H9 (cell line): ENCODE measurements around the gene PGPEP1. TPM values are rescaled to one million over a fixed set of nuclear protein-coding genes. Genes with fewer than 3 reads are reported as not detected.

ENCODE experiments used
- DNase-seq: peaks from one replicate; pipeline ENCODE4 v3.0.0-alpha.2; 2017
- H2AFZ ChIP-seq: one replicate; pipeline ENCODE4 v1.6.1; 2013; ENCODE audit warnings: mild to moderate bottlenecking, low read length, control low read depth, moderate library complexity
- H2AK5ac ChIP-seq: 2 replicates; pipeline ENCODE4 v1.6.1; 2013; ENCODE audit warnings: low read length, control low read depth, mixed read lengths; ENCODE audit not compliant: insufficient read length
- H2BK120ac ChIP-seq: one replicate; pipeline ENCODE4 v1.6.1; 2013; ENCODE audit warnings: low read depth, mild to moderate bottlenecking, low read length, control low read depth, inconsistent platforms; ENCODE audit not compliant: poor library complexity, severe bottlenecking
- H2BK12ac ChIP-seq: 2 replicates; pipeline ENCODE4 v1.6.1; 2013; ENCODE audit warnings: low read length, control low read depth, mixed read lengths, low read depth; ENCODE audit not compliant: insufficient read length
- H2BK15ac ChIP-seq: 2 replicates; pipeline ENCODE4 v1.6.1; 2013; ENCODE audit warnings: low read depth, low read length, control low read depth
- H2BK20ac ChIP-seq: one replicate; pipeline ENCODE4 v1.6.1; 2013; ENCODE audit warnings: low read depth, mild to moderate bottlenecking, low read length, control low read depth, inconsistent platforms; ENCODE audit not compliant: poor library complexity, severe bottlenecking
- H2BK5ac ChIP-seq: 2 replicates; pipeline ENCODE4 v1.6.1; 2013; ENCODE audit warnings: low read length, control low read depth, mixed read lengths; ENCODE audit not compliant: insufficient read length
- H3K14ac ChIP-seq: 2 replicates; pipeline ENCODE4 v1.6.1; 2013; ENCODE audit warnings: low read length, control low read depth; ENCODE audit not compliant: insufficient read depth
- H3K18ac ChIP-seq: 2 replicates; pipeline ENCODE4 v1.6.1; 2013; ENCODE audit warnings: low read depth, mild to moderate bottlenecking, mixed read lengths, low read length, control low read depth; ENCODE audit not compliant: insufficient read length
- H3K23ac ChIP-seq: 2 replicates; pipeline ENCODE4 v1.6.1; 2013; ENCODE audit warnings: low read length, control low read depth, mixed read lengths, low read depth; ENCODE audit not compliant: insufficient read length
- H3K23me2 ChIP-seq: 2 replicates; pipeline ENCODE4 v1.6.1; 2013; ENCODE audit warnings: low read depth, mild to moderate bottlenecking, mixed read lengths, low read length, control low read depth; ENCODE audit not compliant: insufficient read length, poor library complexity, severe bottlenecking
- H3K27ac ChIP-seq: 2 replicates; pipeline ENCODE4 v1.5.1; 2013; ENCODE audit warnings: low read length, control low read depth, mixed read lengths, low read depth; ENCODE audit not compliant: insufficient read length
- H3K27me3 ChIP-seq: 2 replicates; pipeline ENCODE4 v1.6.1; 2013; ENCODE audit warnings: low read length, control low read depth, inconsistent platforms; ENCODE audit not compliant: insufficient read depth
- H3K4ac ChIP-seq: 2 replicates; pipeline ENCODE4 v1.6.1; 2013; ENCODE audit warnings: low read depth, mild to moderate bottlenecking, control low read depth, inconsistent platforms, low read length, moderate library complexity
- H3K4me1 ChIP-seq: 2 replicates; pipeline ENCODE4 v1.6.1; 2013; ENCODE audit warnings: low read length, control low read depth, inconsistent platforms; ENCODE audit not compliant: insufficient read depth
- H3K4me2 ChIP-seq: 2 replicates; pipeline ENCODE4 v1.6.1; 2013; ENCODE audit warnings: low read length, control low read depth, mixed read lengths; ENCODE audit not compliant: insufficient read length, insufficient read depth
- H3K56ac ChIP-seq: 2 replicates; pipeline ENCODE4 v1.6.1; 2013; ENCODE audit warnings: low read depth, mild to moderate bottlenecking, mixed read lengths, low read length, control low read depth; ENCODE audit not compliant: insufficient read length
- H3K79me1 ChIP-seq: 2 replicates; pipeline ENCODE4 v1.6.1; 2013; ENCODE audit warnings: low read depth, mild to moderate bottlenecking, moderate library complexity, low read length, control low read depth, inconsistent platforms; ENCODE audit not compliant: insufficient read depth, poor library complexity, severe bottlenecking
- H3K79me2 ChIP-seq: 2 replicates; pipeline ENCODE4 v1.6.1; 2013; ENCODE audit warnings: low read length, control low read depth, inconsistent platforms; ENCODE audit not compliant: insufficient read depth
- H3K9ac ChIP-seq: 2 replicates; pipeline ENCODE4 v1.6.1; 2013; ENCODE audit warnings: low read length, control low read depth, mixed read lengths; ENCODE audit not compliant: insufficient read length; ENCODE audit errors: extremely low read depth
- H3K9me3 ChIP-seq: one replicate; pipeline ENCODE4 v1.6.1; 2013; ENCODE audit warnings: low read depth, low read length, inconsistent platforms; ENCODE audit not compliant: control insufficient read depth
- H3T11ph ChIP-seq: one replicate; pipeline ENCODE4 v1.6.1; 2013; ENCODE audit warnings: mild to moderate bottlenecking, low read length, control low read depth, inconsistent platforms
- H4K20me1 ChIP-seq: one replicate; pipeline ENCODE4 v1.6.1; 2013; ENCODE audit not compliant: control insufficient read depth, insufficient read length, insufficient read depth
- H4K5ac ChIP-seq: 2 replicates; pipeline ENCODE4 v1.6.1; 2013; ENCODE audit warnings: low read depth, mild to moderate bottlenecking, mixed read lengths, low read length, control low read depth; ENCODE audit not compliant: insufficient read length
- H4K8ac ChIP-seq: replicated peaks from 2 replicates; pipeline ENCODE4 v1.6.1; 2013; ENCODE audit warnings: low read length, control low read depth, mixed read lengths, low read depth; ENCODE audit not compliant: insufficient read length
- H4K91ac ChIP-seq: 2 replicates; pipeline ENCODE4 v1.6.1; 2013; ENCODE audit warnings: low read depth, mild to moderate bottlenecking, moderate library complexity, mixed read lengths, low read length, control low read depth; ENCODE audit not compliant: insufficient read length
- H3K27ac Mint-ChIP-seq, 3 experiments: 2 replicates in 2 of 3; 3 replicates in 1 of 3; pipeline ENCODE4 v1.8.0; 2020 to 2021; ENCODE audit warnings: mixed read lengths in 3 of 3, mild to moderate bottlenecking in 1 of 3, moderate library complexity in 1 of 3
- H3K27me3 Mint-ChIP-seq: 2 replicates; pipeline ENCODE4 v1.8.0; 2021; ENCODE audit warnings: low read depth, mild to moderate bottlenecking, moderate library complexity, mixed read lengths
- H3K36me3 Mint-ChIP-seq, 3 experiments: 2 replicates in 2 of 3; 3 replicates in 1 of 3; pipeline ENCODE4 v1.8.0; 2020 to 2021; ENCODE audit warnings: low read depth in 3 of 3, mixed read lengths in 3 of 3; ENCODE audit not compliant: insufficient read depth in 1 of 3
- H3K4me1 Mint-ChIP-seq, 2 experiments: 2 replicates each; pipeline ENCODE4 v1.8.0; 2020; ENCODE audit warnings: mixed read lengths in 2 of 2
- H3K4me3 Mint-ChIP-seq, 2 experiments: 2 replicates in 1 of 2; 3 replicates in 1 of 2; pipeline ENCODE4 v1.8.0; 2020 to 2021; ENCODE audit warnings: mild to moderate bottlenecking in 2 of 2, mixed read lengths in 2 of 2, moderate library complexity in 1 of 2
- H3K9me3 Mint-ChIP-seq, 2 experiments: 2 replicates in 1 of 2; 3 replicates in 1 of 2; pipeline ENCODE4 v1.8.0; 2020; ENCODE audit warnings: mild to moderate bottlenecking in 2 of 2, mixed read lengths in 2 of 2, moderate library complexity in 1 of 2
- CTCF ChIP-seq: fragments of 200-600 bp; sonication (generic); conservative IDR thresholded peaks from 3 replicates; pipeline ENCODE4 v1.8.0; 2021; ENCODE audit warnings: antibody characterized with exemption, mild to moderate bottlenecking
- WGBS: extraction: QIAGEN DNeasy Blood & Tissue Kit; methylation state at CpG from one replicate; pipeline ENCODE4 v1.1.7; 2013; ENCODE audit warnings: missing lambda C conversion rate, low lambda C conversion rate, mixed read lengths; ENCODE audit not compliant: insufficient read length; ENCODE audit errors: extremely low coverage; 5-methylcytosine and 5-hydroxymethylcytosine counted together
- total RNA-seq: library from RNA; stranded (reverse); gene quantifications from 2 replicates; pipeline ENCODE4 v1.2.1, GENCODE V29; 2021

Gene PGPEP1
- total RNA-seq, 1 experiment from 2014 or later: 64.8 TPM

GRCh38 chr19:18308948-18309325 is 31.5 kb upstream of the PGPEP1 start:
- Mint-ChIP-seq H3K36me3 (peaks cover 25 to 68% (median 59%) of the 10 kb centered on the region in 3 experiments), H3K27me3 (no peaks in the 10 kb centered on the region), H3K4me1 (peaks cover 19 to 31% of the 10 kb centered on the region in 2 experiments), H3K9me3 (no peaks in the 10 kb centered on the region), H3K4me3 (no peak overlapping the region), H3K27ac (no peak overlapping the region)
- Histone ChIP-seq H3K27ac (no peak overlapping the region), H3K9ac (no peak overlapping the region), H3K4me2 (no peak overlapping the region), H3K4ac (no peak overlapping the region), H3K27me3 (no peaks in the 10 kb centered on the region), H3K9me3 (no peaks in the 10 kb centered on the region), H2AK5ac (no peak overlapping the region), H2AFZ (no peak overlapping the region), H3T11ph (no peak overlapping the region), H3K18ac (no peak overlapping the region), H2BK20ac (no peak overlapping the region), H3K79me2 (no peaks in the 10 kb centered on the region), H4K91ac (no peak overlapping the region), H3K23me2 (peaks cover 3% of the 10 kb centered on the region), H4K8ac (no peak overlapping the region), H3K56ac (no peak overlapping the region), H2BK5ac (no peak overlapping the region), H4K20me1 (no peaks in the 10 kb centered on the region), H3K79me1 (no peaks in the 10 kb centered on the region), H4K5ac (no peak overlapping the region), H3K23ac (no peak overlapping the region), H2BK120ac (no peak overlapping the region), H2BK12ac (no peak overlapping the region), H2BK15ac (no peak overlapping the region), H3K4me1 (peaks cover 2% of the 10 kb centered on the region; the same call in 1 of the 2 replicates), H3K14ac (no peak overlapping the region)
- no peak for DNase-seq
- TF ChIP-seq CTCF: no peak
- no CpG with 5 or more reads among the region's 7 CpGs for WGBS
